Osteocyte (in vitro differentiated cells): Measurements from ENCODE around the gene SNX20. TPM values are rescaled to one million over a fixed set of nuclear protein-coding genes. Genes with fewer than 3 reads are reported as not detected.

Experiments used
- DNase-seq: peaks from one replicate; pipeline ENCODE4 v3.0.0; 2021; ENCODE audit warnings: mixed read lengths; ENCODE audit not compliant: unreplicated experiment; ENCODE audit errors: extremely low spot score
- H3K27ac Mint-ChIP-seq: one replicate; pipeline ENCODE4 v1.8.0; 2021; ENCODE audit warnings: mild to moderate bottlenecking, mixed read lengths; ENCODE audit not compliant: unreplicated experiment
- H3K27me3 Mint-ChIP-seq: one replicate; pipeline ENCODE4 v1.8.0; 2021; ENCODE audit warnings: mixed read lengths; ENCODE audit not compliant: unreplicated experiment
- H3K36me3 Mint-ChIP-seq: one replicate; pipeline ENCODE4 v1.8.0; 2021; ENCODE audit warnings: mixed read lengths; ENCODE audit not compliant: unreplicated experiment
- H3K4me1 Mint-ChIP-seq: one replicate; pipeline ENCODE4 v1.8.0; 2021; ENCODE audit warnings: mixed read lengths; ENCODE audit not compliant: unreplicated experiment
- H3K4me3 Mint-ChIP-seq: one replicate; pipeline ENCODE4 v1.8.0; 2021; ENCODE audit warnings: mild to moderate bottlenecking, moderate library complexity, mixed read lengths; ENCODE audit not compliant: unreplicated experiment
- H3K9me3 Mint-ChIP-seq: one replicate; pipeline ENCODE4 v1.8.0; 2021; ENCODE audit warnings: mixed read lengths; ENCODE audit not compliant: unreplicated experiment
- CTCF ChIP-seq: fragments of 200-600 bp; sonication (generic); IDR thresholded peaks from 2 replicates; pipeline ENCODE4 v1.5.0; 2021; ENCODE audit warnings: antibody characterized with exemption, mild to moderate bottlenecking, moderate library complexity
- total RNA-seq: library from RNA; stranded (reverse); gene quantifications from 2 replicates; pipeline ENCODE4 v1.2.1, GENCODE V29; 2021

The SNX20 gene
- total RNA-seq, 1 donor from 2014 or later = not detected

- Mint-ChIP-seq H3K36me3 (no peaks in the 10 kb centered on the region), H3K27ac (no peak overlapping the region), H3K4me3 (no peak overlapping the region), H3K9me3 (no peaks in the 10 kb centered on the region), H3K27me3 (peaks cover 7% of the 10 kb centered on the region), H3K4me1 (no peaks in the 10 kb centered on the region)
- DNase-seq = no peak
- no peak for TF ChIP-seq CTCF
Observed at GRCh38 chr16:50640391-50640790, 40.7 kb downstream of the SNX20 start.

GRCh38 chr16:50638816-50639670 lies 42.1 kb downstream of the SNX20 start:
- no peaks in the 10 kb centered on the region for H3K4me1 Mint-ChIP-seq
- no peaks in the 10 kb centered on the region for H3K9me3 Mint-ChIP-seq
- TF ChIP-seq CTCF = no peak
- H3K36me3 Mint-ChIP-seq = no peaks in the 10 kb centered on the region
- H3K27me3 Mint-ChIP-seq = no peaks in the 10 kb centered on the region
- DNase-seq = no peak
- H3K4me3 Mint-ChIP-seq = no peak overlapping the region
- no peak overlapping the region for H3K27ac Mint-ChIP-seq

- Mint-ChIP-seq H3K36me3 (no peaks in the 10 kb centered on the region), H3K9me3 (no peaks in the 10 kb centered on the region), H3K4me1 (no peaks in the 10 kb centered on the region), H3K4me3 (no peak overlapping the region), H3K27me3 (no peaks in the 10 kb centered on the region), H3K27ac (no peak overlapping the region)
- no peak for TF ChIP-seq CTCF
- no peak for DNase-seq
Observed at GRCh38 chr16:50637716-50638602, 43.2 kb downstream of the SNX20 start.

GRCh38 chr16:50636753-50637374 lies 44.2 kb downstream of the SNX20 start:
- no peak for TF ChIP-seq CTCF
- H3K27me3 Mint-ChIP-seq = no peaks in the 10 kb centered on the region
- no peak for DNase-seq
- H3K9me3 Mint-ChIP-seq = no peaks in the 10 kb centered on the region
- H3K36me3 Mint-ChIP-seq = no peaks in the 10 kb centered on the region
- H3K4me3 Mint-ChIP-seq = no peak overlapping the region
- H3K4me1 Mint-ChIP-seq = no peaks in the 10 kb centered on the region
- H3K27ac Mint-ChIP-seq = no peak overlapping the region
